MV-4-11 (cell line): ENCODE measurements around the gene FCN3.
A peak's percentile ranks its signal among the peaks of the same experiment; 100 is the strongest.

Source experiments
- DNase-seq: peaks from one replicate; lab custom pipeline; 2025; lab: John Stamatoyannopoulos, UW

Gene FCN3

DNA sequence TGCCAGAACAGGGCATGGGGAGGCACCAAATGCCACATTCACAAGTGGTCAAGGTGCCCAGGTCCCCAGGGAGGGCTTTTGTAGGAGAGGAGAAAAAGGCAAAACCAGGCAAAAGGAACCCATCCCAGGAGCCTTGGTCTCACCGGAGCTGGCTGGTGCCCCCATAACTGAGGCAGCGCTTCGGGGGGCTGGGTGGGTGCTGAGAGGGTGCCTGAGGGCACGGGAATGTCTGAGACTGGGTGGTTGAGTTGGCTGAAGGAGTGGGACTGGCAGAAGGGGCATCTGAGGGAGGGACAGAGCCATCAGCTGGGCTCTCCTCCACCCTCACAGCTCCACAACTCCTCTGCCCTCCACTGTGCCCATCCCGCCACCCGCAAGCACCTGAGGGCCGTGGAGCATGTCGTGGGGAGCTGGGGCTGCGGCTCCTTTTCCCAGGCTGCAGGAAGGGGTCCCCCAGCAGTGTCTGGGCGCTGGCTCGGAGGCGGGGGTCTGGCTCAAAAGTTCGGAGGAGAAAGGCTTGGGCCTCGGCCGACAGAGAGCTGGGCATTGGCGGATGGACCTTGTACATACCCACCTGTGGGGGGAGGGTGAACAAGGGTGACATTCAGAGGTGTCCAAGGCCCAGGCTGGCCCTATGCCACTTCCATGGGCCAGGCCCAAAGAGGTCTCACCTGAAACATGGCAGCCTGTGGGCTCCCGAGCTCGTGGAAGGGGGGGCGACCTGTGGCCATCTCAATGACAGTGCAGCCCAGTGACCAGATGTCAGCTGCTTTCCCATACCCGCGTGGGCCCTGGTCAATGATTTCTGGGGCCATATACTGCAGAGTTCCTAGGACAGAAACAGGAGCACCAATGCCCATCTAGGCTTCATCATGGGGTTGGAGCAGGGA, 16.3 kb downstream of the FCN3 start:
- DNase-seq: no peak

DNA sequence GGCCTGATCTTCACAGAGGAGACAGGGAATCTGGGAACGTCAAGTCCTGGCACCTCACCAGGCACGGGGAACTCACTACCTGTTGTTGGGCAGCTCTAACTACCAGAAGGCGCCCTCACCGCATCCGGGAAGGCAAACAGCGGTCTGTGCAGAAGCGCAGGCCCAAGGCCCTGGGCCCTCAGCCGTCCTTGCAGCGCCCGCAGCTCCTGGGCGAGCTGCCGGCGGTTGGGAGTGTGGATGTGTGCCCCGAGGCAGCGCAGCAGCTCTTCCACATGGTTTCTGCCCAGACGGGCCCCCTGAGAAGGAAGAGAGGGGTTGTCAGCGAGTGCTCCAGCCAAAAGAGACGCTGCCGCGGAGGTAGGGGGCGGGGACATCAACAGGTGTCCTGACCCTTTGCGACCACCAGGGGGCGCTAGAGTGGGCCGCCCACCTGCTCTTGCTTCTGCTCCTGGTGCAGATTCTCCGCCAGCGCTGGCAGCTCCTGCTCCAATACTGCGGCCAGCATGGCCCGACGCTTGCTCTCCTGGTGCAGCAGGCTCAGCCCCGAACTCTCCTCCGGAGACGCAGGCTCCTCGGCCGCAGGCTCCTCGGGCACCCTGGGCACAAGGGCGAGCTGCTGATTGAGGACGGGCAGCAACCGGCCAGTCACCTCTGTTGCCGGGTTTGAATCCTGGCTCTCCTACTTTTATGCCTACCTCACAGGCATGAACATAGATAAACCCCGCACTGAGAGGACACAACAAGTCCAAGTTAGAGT, 17.2 kb downstream of the FCN3 start:
- DNase-seq: peak; percentile 33

DNA sequence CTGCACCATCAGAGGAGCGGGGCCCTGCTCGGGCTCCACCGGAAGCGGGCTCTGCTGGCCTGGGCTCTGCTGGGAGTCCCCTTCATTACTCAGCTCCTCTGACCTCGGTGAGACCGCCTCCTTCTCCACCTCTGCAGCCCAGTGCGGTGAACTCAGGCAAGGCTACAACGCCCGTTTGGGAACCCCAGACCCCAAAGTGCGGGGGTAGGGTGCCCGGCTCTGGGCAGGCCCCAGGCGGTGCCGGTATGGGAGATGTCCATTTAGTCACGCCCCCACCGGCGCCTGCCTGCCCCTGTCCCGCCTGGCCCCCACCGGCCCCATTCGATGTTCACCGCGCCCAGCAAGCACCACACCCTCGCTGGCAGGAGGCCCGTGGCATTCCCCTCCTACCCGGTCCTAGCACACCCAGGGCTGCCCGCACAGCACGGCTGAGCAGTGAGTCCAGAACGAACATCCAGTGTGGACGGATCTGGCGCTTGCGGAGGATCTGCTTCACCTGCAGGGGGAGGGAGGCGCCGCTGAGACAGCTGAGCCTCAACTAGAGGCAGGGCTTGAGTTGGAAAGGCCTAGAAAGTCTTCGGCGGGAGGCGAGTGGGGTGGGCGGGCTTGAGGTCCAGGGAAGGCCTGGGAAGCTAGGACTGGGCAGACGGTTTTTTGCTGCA, 17.9 kb downstream of the FCN3 start:
- DNase-seq: no peak

DNA sequence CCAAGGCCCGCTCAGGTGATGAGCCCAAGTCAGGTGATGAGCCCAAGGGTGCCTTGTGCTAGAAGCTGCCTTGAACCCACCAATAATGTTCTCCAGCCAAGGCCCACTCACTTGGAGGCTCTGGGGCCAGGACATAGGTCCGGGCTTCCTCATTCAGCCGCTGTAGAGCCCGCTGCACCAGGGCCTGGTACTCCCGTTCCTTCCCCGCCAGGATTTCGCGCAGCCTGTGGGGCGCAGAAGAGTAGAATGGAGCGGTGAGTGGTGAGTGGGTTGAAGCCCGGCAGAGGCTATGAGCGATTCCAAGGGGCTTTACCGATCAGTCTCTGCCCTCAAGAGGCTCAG, 18.4 kb downstream of the FCN3 start:
- no peak for DNase-seq

DNA sequence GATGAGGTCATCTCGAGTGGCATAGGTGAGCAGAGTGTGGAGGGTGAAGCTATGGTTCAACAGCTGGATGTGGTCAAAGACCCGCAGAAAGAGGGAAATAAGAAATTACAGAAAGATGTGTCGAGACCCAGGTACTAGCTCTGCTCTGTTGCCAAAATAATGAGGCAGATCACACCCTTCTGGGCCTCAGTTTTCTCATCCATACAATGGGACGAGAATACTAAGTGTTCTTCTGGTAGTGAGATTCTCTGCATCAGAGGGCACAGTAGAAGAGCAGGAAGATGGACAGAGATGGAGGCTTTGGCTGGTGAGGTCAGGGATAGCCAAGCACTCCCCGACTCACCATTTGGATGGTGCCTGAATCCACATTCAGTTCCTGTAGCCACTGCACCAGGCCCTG, 18.9 kb downstream of the FCN3 start:
- no peak for DNase-seq

DNA sequence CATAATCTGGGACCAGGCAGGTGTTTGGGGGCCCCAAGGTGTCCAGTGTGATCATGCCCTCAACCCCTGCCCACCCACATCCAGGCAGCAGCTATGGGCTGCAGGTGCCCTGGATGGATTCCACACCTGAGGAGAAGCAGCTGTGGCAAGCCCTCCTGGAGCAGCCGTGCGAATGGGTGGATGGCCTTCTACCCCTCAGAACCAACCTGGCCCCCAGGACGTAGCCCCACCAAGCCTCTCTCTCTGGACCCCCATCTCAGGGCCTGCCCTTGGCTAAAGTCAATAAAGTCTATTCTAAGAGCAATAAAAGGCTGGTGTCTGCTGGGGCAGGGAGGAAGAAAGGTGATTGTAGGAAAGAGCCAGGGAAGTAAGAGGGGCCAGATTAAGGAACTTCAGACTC, 21.0 kb downstream of the FCN3 start:
- DNase-seq: no peak

DNA sequence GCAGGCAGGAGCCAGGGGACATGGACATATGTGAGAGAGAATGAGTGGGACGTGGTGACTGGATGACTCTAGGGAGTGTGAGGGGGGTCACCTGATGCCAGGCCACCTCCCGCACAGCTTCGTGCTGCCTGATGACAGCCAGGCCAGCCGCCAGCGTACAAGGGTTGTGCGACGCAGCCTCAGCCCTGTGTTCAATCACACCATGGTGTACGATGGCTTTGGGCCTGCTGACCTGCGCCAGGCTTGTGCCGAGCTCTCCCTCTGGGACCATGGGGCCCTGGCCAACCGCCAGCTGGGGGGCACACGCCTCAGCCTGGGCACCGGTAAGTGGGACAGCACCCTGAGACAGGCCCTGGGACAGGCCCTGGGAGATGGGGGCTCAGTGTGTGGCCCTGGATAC, 21.5 kb downstream of the FCN3 start:
- no peak for DNase-seq

DNA sequence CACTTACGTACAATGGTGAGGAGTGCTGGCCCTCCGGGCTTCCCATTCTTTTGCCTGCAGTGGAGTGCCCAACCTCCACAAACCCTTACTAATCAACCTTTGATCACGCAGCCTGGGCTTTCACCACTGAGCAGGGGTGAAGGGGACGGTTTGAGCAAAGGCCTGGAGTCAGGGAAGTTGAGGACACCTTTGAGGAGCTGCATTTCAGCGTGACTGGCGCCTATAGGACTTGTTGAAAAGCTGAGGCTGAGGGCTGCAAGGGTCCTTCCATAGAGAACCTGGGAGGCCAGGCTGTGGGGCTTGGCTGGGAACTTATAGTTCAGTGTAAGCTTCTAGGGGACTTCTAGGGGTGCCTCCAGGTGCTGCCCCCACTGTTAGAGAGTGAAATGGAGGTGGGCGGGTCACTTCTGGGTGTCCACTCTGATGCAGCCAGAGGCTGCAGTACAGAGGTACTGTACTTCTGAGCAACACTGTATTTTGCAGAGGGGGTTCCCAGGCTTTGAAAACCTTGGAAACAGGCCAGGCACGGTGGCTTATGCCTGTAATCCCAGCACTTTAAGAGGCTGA, 23.0 kb downstream of the FCN3 start:
- no peak for DNase-seq

DNA sequence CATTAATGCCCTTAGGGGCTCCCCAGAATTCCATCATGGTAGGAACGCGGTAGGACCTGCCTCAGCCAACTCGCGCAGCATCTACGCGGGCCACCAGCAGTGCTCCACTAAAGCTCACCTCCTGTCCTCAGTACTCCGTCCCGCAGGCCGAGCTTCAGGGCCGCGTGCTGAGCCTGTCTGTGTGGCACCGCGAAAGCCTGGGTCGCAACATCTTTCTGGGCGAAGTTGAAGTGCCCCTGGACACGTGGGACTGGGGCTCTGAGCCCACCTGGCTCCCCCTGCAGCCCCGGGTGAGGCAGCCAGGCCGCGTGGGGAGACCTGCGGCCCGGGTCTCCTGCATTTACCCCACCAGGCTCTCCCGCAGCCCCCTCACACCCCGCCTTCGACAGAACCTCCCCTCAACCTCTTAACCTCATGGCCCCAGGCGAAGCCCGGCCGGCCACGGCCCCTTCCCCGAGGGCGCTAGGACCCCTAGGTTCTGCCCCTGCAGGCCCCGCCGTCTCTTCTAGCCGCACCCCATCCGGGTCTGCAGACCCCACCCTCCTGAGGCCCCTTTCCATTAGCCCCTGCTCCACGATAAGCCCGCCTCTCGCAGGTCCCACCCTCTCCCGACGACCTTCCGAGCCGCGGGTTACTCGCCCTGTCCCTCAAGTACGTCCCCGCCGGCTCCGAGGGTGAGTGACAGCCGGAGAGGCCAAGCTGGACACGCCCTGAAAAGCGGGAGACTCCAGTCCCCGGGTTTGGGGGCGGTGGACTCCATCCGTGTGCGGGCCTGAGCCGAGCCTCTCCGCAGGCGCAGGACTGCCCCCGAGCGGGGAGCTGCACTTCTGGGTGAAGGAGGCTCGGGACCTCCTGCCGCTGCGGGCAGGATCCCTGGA, 23.7 kb downstream of the FCN3 start:
- DNase-seq: no peak

DNA sequence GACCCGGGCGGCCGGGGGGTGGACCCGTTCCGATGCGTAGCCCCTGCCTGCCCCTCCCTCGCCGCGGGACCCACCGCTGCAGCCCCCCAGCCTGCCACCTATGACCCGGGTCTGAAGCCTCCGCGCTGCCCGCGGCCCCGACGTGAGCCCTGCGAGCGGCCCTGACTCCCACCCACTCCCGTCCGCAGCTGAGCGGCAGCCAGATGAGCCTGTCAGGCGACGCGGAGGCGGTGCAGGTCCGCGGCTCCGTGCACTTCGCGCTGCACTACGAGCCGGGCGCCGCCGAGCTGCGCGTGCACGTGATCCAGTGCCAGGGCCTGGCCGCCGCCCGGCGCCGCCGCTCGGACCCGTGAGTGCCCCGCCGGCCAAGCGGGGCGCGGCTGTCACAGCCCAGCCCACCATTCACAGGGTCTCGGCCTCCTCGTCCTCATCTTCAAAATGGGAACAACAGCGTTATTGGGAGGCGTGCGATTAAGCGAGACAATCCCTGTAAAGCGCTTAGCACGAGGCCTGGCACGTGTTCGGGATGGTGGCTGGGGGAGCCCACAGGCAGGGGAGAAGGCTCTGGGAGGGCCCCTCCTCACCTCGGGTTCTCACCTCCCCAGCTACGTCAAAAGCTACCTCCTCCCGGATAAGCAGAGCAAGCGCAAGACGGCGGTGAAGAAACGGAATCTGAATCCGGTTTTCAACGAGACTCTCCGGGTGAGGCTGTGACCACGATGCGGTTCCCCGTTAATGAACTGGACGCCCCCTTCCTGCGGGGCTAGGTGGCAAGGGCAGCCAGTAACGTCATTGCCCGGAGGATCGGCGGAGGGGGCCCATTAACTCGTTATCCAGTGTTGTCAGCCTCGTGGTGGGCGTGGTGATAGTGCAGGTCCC, 24.6 kb downstream of the FCN3 start:
- peak; percentile 21 for DNase-seq

DNA sequence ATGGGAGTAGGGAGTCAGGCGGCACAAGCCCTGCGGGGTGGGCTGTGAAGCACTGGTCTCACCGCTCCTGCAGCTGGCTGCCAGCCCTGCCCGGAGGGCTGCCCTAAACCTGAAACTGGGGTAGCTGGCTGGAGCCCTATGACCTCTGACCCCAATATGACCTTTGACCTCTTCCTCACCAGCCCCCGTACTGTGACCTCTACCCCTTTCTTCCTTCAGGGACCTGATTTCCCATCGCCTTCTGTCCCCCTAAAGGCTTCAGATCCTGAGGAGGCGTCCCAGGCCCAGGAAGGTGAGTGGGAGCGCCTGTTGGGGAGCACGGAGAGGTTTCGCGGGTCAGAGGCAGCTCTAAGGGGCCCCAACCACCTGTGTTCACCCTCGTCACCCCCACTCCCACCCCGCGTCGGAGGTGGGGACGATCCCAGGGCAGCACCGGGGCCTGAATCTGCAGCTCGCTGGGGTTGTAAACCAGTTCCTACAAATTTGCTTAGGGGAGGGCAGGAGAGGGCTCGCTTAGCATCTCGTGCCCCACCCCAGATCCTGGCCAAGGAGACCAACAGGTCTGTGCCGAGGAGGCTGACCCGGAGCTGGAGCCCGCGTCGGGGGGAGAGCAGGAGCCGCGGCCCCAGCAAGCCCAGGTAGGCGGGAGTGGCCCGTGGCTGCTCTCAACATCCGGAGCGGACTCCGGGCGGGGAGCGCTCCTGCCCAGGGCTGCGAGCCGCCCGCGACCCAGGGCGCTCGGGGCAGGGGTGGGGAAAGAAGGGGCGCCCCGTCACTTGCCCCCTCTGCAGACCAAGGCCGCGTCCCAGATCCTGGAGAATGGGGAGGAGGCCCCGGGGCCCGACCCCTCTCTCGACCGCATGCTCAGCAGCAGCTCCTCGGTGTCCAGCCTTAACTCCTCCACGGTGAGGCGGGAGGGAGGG, 25.5 kb downstream of the FCN3 start:
- DNase-seq: no peak

DNA sequence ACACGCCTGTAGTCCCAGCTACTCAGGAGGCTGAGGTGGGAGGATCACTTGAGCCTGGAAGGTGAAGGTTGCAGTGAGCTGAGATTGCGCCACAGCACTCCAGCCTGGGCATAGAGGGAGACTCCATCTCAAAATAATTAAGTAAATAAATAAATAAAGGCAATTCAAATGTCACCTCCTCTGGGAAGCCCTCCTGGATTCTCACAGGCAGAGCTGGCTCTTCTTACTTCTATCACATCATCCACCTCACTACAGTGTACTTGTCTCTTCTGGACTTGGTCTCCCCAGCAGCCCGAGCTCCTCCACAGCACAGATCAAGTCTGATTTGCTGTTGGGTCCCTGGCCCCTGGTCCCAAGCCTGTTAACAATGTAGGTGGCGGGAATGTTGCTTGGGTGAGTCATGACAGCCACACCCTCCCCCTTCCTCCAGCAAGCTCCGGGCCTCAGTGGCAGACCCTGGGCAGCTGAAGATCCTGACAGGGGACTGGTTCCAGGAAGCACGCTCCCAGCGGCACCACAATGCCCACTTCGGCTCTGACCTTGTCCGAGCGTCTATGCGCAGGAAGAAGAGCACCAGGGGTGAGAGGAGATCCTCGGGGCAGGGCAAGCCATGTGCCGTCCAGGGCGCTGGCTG, 27.5 kb downstream of the FCN3 start:
- DNase-seq: no peak

DNA sequence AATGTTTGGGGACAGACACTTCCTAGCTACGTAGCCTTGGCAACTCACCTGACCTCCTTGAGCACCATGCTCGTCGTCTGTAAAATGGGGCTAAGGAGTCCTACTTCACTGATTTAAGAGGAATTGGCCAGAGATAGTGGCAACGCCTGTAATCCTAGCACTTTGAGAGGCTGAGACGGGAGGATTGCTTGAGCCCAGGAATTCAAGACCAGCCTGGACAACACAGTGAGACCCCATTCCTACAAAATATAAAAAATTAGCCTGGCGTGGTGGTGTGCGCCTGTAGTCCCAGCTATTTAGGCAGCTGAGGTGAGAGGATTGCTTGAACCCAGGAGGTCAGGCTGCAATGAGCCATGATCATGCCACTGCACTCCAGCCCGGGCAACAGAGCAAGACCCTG, 28.3 kb downstream of the FCN3 start:
- no peak for DNase-seq

DNA sequence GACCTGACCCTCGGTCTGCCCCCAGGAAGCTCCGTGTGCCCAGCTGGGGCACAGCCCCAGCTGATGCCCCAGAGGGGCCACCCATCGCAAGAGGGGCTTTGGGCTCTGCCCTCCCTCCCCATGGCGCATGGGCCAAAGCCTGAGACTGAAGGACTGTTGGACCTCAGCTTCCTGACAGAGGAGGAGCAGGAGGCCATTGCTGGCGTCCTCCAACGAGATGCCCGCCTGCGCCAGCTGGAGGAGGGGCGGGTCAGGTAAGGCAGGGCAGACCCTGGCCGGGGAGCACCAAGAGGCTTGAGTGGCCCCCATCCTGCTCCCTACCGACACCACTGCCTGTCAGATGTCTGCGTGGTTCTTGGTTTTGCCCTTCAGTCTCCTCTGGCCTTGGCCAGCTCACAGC, 29.4 kb downstream of the FCN3 start:
- no peak for DNase-seq

DNA sequence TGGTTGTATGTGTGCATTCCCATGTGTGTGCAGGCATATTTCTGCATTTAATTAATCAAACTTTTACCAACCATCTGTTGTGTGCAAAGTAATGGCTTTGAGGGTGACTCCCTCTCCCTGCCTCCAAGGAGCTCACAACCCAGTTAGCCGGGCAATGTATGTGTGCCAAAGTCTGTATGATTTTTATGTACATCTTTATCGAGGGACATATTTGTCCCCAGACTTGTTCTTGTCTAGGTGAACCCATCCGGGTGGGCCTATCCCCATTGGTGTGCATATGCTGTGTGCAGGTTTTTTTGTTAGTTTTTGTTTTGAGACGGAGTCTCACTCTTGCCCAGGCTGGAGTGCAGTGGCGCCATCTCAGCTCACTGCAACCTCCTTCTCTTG, 31.0 kb downstream of the FCN3 start:
- DNase-seq: no peak

DNA sequence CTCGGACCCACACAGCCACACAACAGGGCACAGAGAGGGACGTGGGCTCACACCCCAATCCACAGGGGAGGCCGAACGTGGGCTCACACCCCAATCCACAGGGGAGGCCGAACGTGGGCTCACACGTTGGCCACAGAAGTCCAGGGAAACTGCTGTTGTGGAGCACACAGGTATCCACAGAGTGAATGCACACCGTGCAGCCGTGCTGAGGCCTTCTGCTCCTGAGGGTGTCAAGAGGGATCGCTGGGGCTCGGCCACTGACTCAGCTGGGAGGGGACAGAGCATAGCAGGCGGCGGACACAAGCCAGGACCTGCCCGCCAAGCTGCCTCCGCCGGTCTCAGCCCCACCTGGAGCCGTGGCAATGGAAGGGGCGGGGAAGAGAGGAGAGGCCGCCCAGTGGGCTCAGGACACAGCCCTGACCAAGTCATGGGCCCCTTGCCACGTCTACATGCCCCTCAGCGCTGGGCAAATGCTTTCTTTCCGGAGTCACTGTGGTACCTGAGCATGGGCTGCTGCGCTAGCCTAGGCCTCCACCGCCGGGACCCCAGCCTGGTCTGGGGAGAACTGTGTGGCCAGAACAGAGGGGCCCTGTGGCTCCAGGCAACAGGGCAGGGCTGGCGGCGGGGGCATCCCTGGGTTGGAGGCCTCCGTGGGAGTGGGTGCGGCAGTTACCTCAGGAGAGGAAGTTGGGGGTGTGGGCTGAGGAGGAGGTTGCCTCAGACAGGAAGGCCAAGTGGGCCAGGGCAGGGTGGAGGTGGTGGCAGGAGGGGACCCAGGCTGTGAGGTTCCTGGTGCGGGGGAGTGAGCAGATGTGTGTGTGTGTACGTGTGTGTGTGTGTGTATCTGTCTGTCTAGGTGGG, 31.6 kb downstream of the FCN3 start:
- peak; percentile 71 for DNase-seq

DNA sequence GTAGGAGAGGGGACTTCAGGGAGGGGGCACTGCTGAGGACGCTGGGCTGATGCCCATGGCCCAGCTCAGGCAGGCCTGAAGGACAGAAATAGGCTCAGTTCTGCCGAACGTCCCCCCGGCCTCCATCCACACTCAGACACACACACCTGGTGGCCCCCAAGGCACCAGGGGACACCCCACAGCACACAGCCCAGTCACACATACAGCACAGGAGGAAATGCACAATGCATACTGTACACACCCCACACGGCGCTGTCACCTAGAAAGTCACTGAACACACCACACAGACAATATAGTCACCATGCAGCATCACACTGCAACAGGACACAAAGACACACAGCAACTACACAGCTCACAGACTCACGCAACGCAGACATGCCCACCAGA, 32.2 kb downstream of the FCN3 start:
- DNase-seq: no peak
